Aortic smooth muscle cell (primary cell): ENCODE data around the gene TFCP2. TPM values are rescaled to one million over a fixed set of nuclear protein-coding genes. Genes with fewer than 3 reads are reported as not detected.

Experiments
- total RNA-seq: library from RNA; depleted of rRNA; stranded (reverse); fragments of >200 nt; gene quantifications from 2 replicates; pipeline ENCODE4 v1.2.3, GENCODE V29; 2014

Gene TFCP2
- 8.7 and 9.5 TPM in 2 replicates for total RNA-seq

DNA sequence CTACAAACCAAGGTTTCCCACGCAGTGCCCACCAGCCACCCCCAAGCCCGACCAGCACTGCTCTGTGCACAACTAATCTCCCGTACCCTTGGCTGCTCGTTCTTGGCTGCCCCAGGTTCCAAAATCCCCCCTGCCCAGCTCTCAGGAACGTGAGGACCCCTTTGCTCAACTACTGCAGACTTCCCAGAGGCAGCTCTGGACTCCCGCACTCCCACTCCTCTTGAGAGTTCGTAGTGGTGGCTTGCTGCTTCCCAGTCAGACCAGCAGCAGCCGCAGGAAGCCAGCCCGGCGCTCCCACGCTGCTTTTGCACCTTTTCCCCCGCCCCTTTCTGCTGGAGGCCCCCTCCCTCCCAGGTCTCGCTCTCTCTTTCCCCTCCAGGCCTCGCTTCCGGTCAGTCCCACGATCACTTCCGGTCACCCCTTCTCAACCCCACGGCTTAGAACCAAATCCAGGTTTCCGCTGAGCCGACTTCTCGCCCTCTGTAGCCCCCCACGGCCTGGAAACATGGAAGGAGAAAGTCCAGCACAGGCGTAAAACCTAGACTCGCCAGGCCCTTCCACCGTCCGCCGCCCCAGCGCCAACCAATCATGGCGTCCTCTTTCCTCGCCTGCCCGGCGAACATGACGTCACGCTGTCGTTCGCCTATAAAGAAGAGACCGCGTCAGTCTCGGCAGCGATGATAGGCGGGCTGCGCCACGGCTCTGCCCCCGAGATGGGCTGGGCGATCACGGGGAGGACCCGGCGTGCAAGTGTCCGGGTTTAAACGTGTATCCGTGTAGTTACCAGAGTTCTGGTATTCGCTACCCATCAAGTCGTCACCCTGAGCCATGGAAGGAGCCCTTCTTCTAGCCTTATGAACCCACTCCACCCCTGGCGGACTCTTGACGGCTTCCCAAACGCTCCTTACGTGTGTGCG, at the start of gene TFCP2:
TSS of gene TFCP2 (minus strand) at position 621 of the 917 bp plus-strand sequence. CDS start 713 bp downstream, outside the sequence.

GRCh38 chr12:51217968-51218606, 45.2 kb upstream of the TFCP2 start, which contains the start of gene POU6F1:
TSS of gene POU6F1 (minus strand) at chr12:51218062. CDS start at chr12:51206836, 11,226 bp downstream.

GRCh38 chr12:51083126-51083833, 89.7 kb downstream of the TFCP2 start, which contains the start of gene CSRNP2:
TSS of gene CSRNP2 (minus strand) at chr12:51083596. CDS start at chr12:51076561, 7,035 bp downstream.

DNA sequence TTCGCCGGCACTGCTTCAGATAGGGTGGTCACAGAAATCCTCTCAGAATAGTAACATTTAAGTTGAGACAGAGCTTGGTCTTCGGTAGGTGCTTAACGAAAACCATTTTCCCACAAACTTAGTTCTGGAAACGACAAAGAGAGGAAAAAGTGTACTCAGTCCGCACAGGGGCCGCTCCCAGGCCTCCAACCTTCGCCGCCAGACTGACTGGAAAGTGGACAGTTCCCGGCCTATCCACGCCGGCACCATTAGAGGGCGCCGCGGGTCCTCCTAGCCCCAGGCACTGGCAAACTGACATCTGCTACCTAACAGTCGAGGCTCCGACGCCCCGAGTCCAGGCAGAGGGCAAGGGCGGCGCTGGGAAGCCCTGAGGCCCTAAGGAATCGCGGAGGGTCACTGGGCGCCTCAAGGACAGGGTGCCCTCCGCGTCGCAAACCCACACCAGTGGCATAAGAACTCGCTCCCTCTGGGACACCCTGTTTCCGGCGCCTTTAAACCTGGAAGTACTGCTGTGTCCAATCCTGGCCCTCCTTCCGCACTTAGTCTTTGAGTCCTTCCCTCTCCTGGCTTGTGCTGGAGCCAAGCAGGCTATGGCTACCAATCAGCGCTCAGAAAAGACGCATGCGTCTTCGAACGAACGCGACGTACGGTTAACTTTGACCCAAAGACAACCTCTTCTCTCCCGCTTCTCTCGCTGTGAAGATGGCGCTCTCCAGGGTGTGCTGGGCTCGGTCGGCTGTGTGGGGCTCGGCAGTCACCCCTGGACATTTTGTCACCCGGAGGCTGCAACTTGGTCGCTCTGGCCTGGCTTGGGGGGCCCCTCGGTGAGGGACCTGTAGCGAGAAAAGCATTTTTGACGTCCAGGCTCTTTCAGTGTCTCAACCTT, 125.0 kb downstream of the TFCP2 start, which contains the start of gene LETMD1:
TSS of gene LETMD1 (plus strand) at position 673 of the 886 bp plus-strand sequence. CDS start at position 703, 30 bp downstream.

Other genes starting within 250 kb of the TFCP2 start
- not detected in 2 replicates for gene HIGD1C, start 220.6 kb downstream of the TFCP2 start, total RNA-seq
- gene SLC11A2, start 146.8 kb downstream of the TFCP2 start, total RNA-seq, result 67.7 and 72.4 TPM in 2 replicates
- gene LETMD1, start 124.8 kb downstream of the TFCP2 start, total RNA-seq, result 39.9 and 43.4 TPM in 2 replicates
- 14.4 TPM in 2 replicates for gene CSRNP2, start 89.5 kb downstream of the TFCP2 start, total RNA-seq
- gene POU6F1, start 44.9 kb upstream of the TFCP2 start, total RNA-seq, result 1.3 and 2.2 TPM in 2 replicates
- 54.7 and 72.1 TPM in 2 replicates for gene DAZAP2, start 65.7 kb upstream of the TFCP2 start, total RNA-seq
- gene SMAGP, start 97.3 kb upstream of the TFCP2 start, total RNA-seq, result 12.3 and 14.0 TPM in 2 replicates
- not detected in 2 replicates for gene BIN2, start 151.0 kb upstream of the TFCP2 start, total RNA-seq
- gene CELA1, start 173.5 kb upstream of the TFCP2 start, total RNA-seq, result not detected in 2 replicates
- gene GALNT6, start 218.3 kb upstream of the TFCP2 start, total RNA-seq, result 5.0 and 5.3 TPM in 2 replicates